Keratinocyte (primary cell): ENCODE results near the gene PRKAG2. TPM values are rescaled to one million over a fixed set of nuclear protein-coding genes. Genes with fewer than 3 reads are reported as not detected.

Experiments
- DNase-seq: peaks from one replicate; pipeline ENCODE4 v3.0.0-alpha.2; 2011; ENCODE audit warnings: low read depth, missing footprints, low spot score
- FAIRE-seq: peaks from 2 replicates; lab custom pipeline; 2011; peaks lifted over from hg19 to GRCh38; lab: Jason Lieb, UNC
- H2AFZ ChIP-seq: 2 replicates; pipeline ENCODE4 v1.6.0; 2012; ENCODE audit warnings: low read length, control low read depth, inconsistent platforms; ENCODE audit not compliant: control insufficient read depth
- H3K27ac ChIP-seq: 2 replicates; pipeline ENCODE4 v1.5.1; 2011; ENCODE audit warnings: low read length; ENCODE audit not compliant: control insufficient read depth, insufficient read depth
- H3K27me3 ChIP-seq: 3 replicates; pipeline ENCODE4 v1.6.0; 2011; ENCODE audit warnings: low read length; ENCODE audit not compliant: control insufficient read depth, insufficient read depth; ENCODE audit errors: extremely low read depth
- H3K36me3 ChIP-seq, 2 experiments: 2 replicates in 1 of 2; 3 replicates in 1 of 2; pipeline ENCODE4 v1.5.1; 2011; ENCODE audit warnings: low read length in 2 of 2, mild to moderate bottlenecking in 1 of 2; ENCODE audit not compliant: control insufficient read depth in 2 of 2, insufficient read depth in 2 of 2; ENCODE audit errors: extremely low read depth in 1 of 2
- H3K4me1 ChIP-seq: 3 replicates; pipeline ENCODE4 v1.5.1; 2011; ENCODE audit warnings: low read length; ENCODE audit not compliant: control insufficient read depth, insufficient read depth; ENCODE audit errors: extremely low read depth
- H3K4me2 ChIP-seq: 3 replicates; pipeline ENCODE4 v1.6.0; 2011; ENCODE audit warnings: low read depth, low read length; ENCODE audit not compliant: control insufficient read depth, insufficient read depth; ENCODE audit errors: extremely low read depth
- H3K4me3 ChIP-seq, 3 experiments: fragments of 200-600 bp in 1 of 3; sonication (generic) in 1 of 3; 2 replicates in 2 of 3; 3 replicates in 1 of 3; pipeline ENCODE4 v1.5.1; 2011 to 2016; ENCODE audit warnings: low read length in 3 of 3, mild to moderate bottlenecking in 3 of 3, control low read depth in 2 of 3, inconsistent platforms in 1 of 3, low read depth in 1 of 3, mixed read lengths in 1 of 3, mixed run types in 1 of 3, moderate library complexity in 1 of 3; ENCODE audit not compliant: control insufficient read depth in 2 of 3, insufficient read depth in 2 of 3; ENCODE audit errors: extremely low read depth in 1 of 3
- H3K79me2 ChIP-seq: 2 replicates; pipeline ENCODE4 v1.6.0; 2012; ENCODE audit warnings: low read length; ENCODE audit not compliant: control insufficient read depth, insufficient read depth
- H3K9ac ChIP-seq: 3 replicates; pipeline ENCODE4 v1.6.0; 2011; ENCODE audit warnings: low read length; ENCODE audit not compliant: control insufficient read depth, insufficient read depth; ENCODE audit errors: extremely low read depth
- H3K9me1 ChIP-seq: 3 replicates; pipeline ENCODE4 v1.6.0; 2011; ENCODE audit warnings: low read length; ENCODE audit not compliant: control insufficient read depth, insufficient read depth; ENCODE audit errors: extremely low read depth
- H3K9me3 ChIP-seq: 2 replicates; pipeline ENCODE4 v1.5.1; 2012; ENCODE audit warnings: low read depth, low read length; ENCODE audit not compliant: control insufficient read depth
- H4K20me1 ChIP-seq: 3 replicates; pipeline ENCODE4 v1.6.0; 2011; ENCODE audit warnings: low read length; ENCODE audit not compliant: control insufficient read depth, insufficient read depth; ENCODE audit errors: extremely low read depth
- EZH2 ChIP-seq: IDR thresholded peaks from one replicate; pipeline ENCODE4 v1.6.1; 2012; ENCODE audit warnings: inconsistent platforms, mild to moderate bottlenecking, low read length, moderate library complexity
- dilution Hi-C: fragments of 300-500 bp; cut with MboI; formaldehyde crosslinking; loops from one replicate; pipeline ENCODE4 v1.7.0; 2020; ENCODE audit warnings: low sequenced_read_pairs; ENCODE audit not compliant: extremely low pct_ligation_motif_present
- polyA plus RNA-seq, 5 experiments: library from polyadenylated mRNA; depleted of rRNA in 3 of 5; stranded (reverse) in 3 of 5; stranded (forward) in 1 of 5; unstranded in 1 of 5; fragments of >200 nt; gene quantifications; 1 replicate in 1 of 5; 2 replicates in 3 of 5; 3 replicates in 1 of 5; pipeline versions ENCODE4 v1.2.1 to v1.2.3, GENCODE V29; 2011 to 2012; ENCODE audit warnings: missing spikeins in 2 of 5, low read depth in 1 of 5, low replicate concordance in 1 of 5
- TF ChIP-seq, protein P1 (sequence below), 3 experiments: IDR thresholded peaks in 1 of 3; conservative IDR thresholded peaks in 1 of 3; optimal IDR thresholded peaks in 1 of 3; 2 replicates in 2 of 3; 3 replicates in 1 of 3; pipeline versions ENCODE3 to v1.5.1; 2011; ENCODE audit warnings: low read length in 3 of 3, mild to moderate bottlenecking in 3 of 3, moderate library complexity in 2 of 3, control low read depth in 1 of 3, inconsistent platforms in 1 of 3; ENCODE audit not compliant: insufficient read depth in 2 of 3; ENCODE audit errors: extremely low read depth in 1 of 3

The PRKAG2 gene
- polyA plus RNA-seq, 1 donor (not counting 4 experiments of a cell fraction or from before 2014, with no cell fraction given) = 39.5 TPM

GRCh38 chr7:151631953-151632749 is 244.8 kb downstream of the PRKAG2 start:
- Histone ChIP-seq H3K4me2 (peak overlapping the region; percentile 72), H3K4me1 (peaks cover 5% of the 10 kb centered on the region), H3K27me3 (no peaks in the 10 kb centered on the region), H3K9ac (peak overlapping the region; percentile 81), H4K20me1 (no peaks in the 10 kb centered on the region), H3K4me3 (peak overlapping the region; percentile 56 to 94 (median 93)), H2AFZ (peak overlapping the region; percentile 45), H3K9me3 (no peaks in the 10 kb centered on the region), H3K9me1 (no peaks in the 10 kb centered on the region), H3K79me2 (peaks cover 39% of the 10 kb centered on the region), H3K27ac (peak overlapping the region; percentile 73), H3K36me3 (no peaks in the 10 kb centered on the region)
- no peak for FAIRE-seq
- dilution Hi-C loops = no loop called here
- no peak for TF ChIP-seq EZH2
- TF ChIP-seq, protein P1, sequence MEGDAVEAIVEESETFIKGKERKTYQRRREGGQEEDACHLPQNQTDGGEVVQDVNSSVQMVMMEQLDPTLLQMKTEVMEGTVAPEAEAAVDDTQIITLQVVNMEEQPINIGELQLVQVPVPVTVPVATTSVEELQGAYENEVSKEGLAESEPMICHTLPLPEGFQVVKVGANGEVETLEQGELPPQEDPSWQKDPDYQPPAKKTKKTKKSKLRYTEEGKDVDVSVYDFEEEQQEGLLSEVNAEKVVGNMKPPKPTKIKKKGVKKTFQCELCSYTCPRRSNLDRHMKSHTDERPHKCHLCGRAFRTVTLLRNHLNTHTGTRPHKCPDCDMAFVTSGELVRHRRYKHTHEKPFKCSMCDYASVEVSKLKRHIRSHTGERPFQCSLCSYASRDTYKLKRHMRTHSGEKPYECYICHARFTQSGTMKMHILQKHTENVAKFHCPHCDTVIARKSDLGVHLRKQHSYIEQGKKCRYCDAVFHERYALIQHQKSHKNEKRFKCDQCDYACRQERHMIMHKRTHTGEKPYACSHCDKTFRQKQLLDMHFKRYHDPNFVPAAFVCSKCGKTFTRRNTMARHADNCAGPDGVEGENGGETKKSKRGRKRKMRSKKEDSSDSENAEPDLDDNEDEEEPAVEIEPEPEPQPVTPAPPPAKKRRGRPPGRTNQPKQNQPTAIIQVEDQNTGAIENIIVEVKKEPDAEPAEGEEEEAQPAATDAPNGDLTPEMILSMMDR (optimal IDR thresholded peaks at IDR 0.05 in 1 of 3, IDR thresholded peaks at IDR 0.05 in 1 of 3, conservative IDR thresholded peaks at IDR 0.05 in 1 of 3; ENCODE audit: extremely low read depth in 1 of 3, insufficient read depth in 2 of 3, low read length in 3 of 3) = peak in 1 of 3 experiments; percentile 68
- DNase-seq = no peak

DNA sequence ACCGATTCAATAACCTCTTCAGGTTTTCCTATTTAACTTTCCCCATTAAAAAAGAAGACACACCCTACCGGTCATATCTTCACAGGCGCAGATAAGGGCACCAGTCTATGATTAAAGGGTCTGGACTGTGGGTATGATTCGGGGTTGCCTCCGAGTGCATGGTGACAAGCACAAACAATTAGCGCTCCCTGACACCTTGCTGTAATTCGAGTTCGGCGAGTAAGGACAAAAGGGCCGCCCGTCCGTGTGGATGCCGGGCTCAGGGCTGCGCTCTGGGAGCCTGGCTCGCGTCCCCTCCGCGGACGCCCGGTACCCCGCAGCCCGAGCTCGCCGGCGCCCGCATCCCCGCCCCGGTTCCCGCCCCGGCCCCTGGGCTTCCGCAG is 245.4 kb downstream of the PRKAG2 start:
- no peaks in the 10 kb centered on the region for H3K9me1 ChIP-seq
- peak overlapping the region; percentile 81 for H3K9ac ChIP-seq
- H3K4me1 ChIP-seq = peaks cover 5% of the 10 kb centered on the region
- H3K27me3 ChIP-seq = no peaks in the 10 kb centered on the region
- DNase-seq (no peak), FAIRE-seq (no peak)
- H3K4me3 ChIP-seq = peak overlapping the region; percentile 56 to 94 (median 93)
- TF ChIP-seq, protein P1 (optimal IDR thresholded peaks at IDR 0.05 in 1 of 3, IDR thresholded peaks at IDR 0.05 in 1 of 3, conservative IDR thresholded peaks at IDR 0.05 in 1 of 3; ENCODE audit: extremely low read depth in 1 of 3, insufficient read depth in 2 of 3, low read length in 3 of 3) = peak in 1 of 3 experiments; percentile 13
- no peak for TF ChIP-seq EZH2
- peak overlapping the region; percentile 76 for H2AFZ ChIP-seq
- peaks cover 0 to 2% of the 10 kb centered on the region in 2 experiments for H3K36me3 ChIP-seq
- peaks cover 44% of the 10 kb centered on the region for H3K79me2 ChIP-seq
- dilution Hi-C loops = no loop called here
- no peaks in the 10 kb centered on the region for H4K20me1 ChIP-seq
- H3K27ac ChIP-seq = peak overlapping the region; percentile 73
- peak overlapping the region; percentile 83 for H3K4me2 ChIP-seq
- H3K9me3 ChIP-seq = no peaks in the 10 kb centered on the region
